RWPE2 (cell line): ENCODE results near the gene LRRC63.

ENCODE experiments used
- ATAC-seq: fragments of 200-7000 bp; cut with Tn5 transposase; 3 replicates; pipeline ENCODE4 v1.9.1; 2021; ENCODE audit warnings: low read depth
- DNase-seq: peaks from one replicate; pipeline ENCODE4 v3.0.0-alpha.2; 2020; ENCODE audit warnings: low spot score
- H3K27ac ChIP-seq: fragments of 450-650 bp; 2 replicates; pipeline ENCODE4 v1.5.1; 2017; ENCODE audit warnings: mild to moderate bottlenecking; ENCODE audit not compliant: poor library complexity, severe bottlenecking
- H3K27me3 ChIP-seq: fragments of 250-450 bp; sonication (Bioruptor Pico); 2 replicates; pipeline ENCODE4 v1.5.1; 2021; ENCODE audit warnings: mild to moderate bottlenecking, moderate library complexity; ENCODE audit not compliant: insufficient read depth, poor library complexity, severe bottlenecking
- H3K36me3 ChIP-seq: fragments of 250-450 bp; sonication (Bioruptor Pico); 2 replicates; pipeline ENCODE4 v1.5.1; 2020; ENCODE audit warnings: low read depth, mild to moderate bottlenecking, moderate library complexity
- H3K4me1 ChIP-seq: fragments of 250-450 bp; sonication (Bioruptor Pico); 2 replicates; pipeline ENCODE4 v1.5.1; 2021; ENCODE audit warnings: mild to moderate bottlenecking, moderate library complexity; ENCODE audit not compliant: insufficient read depth, poor library complexity, severe bottlenecking
- H3K4me3 ChIP-seq: fragments of 250-450 bp; sonication (Bioruptor Pico); 2 replicates; pipeline ENCODE4 v1.5.1; 2021; ENCODE audit warnings: mild to moderate bottlenecking, moderate library complexity; ENCODE audit not compliant: severe bottlenecking
- H3K9me3 ChIP-seq: fragments of 250-450 bp; sonication (Bioruptor Pico); 2 replicates; pipeline ENCODE4 v1.5.1; 2021; ENCODE audit warnings: mild to moderate bottlenecking, moderate library complexity; ENCODE audit not compliant: severe bottlenecking
- TF ChIP-seq, protein P1 (sequence below): fragments of 450-650 bp; IDR thresholded peaks from one replicate; pipeline ENCODE4 v1.5.1; 2017; ENCODE audit warnings: mild to moderate bottlenecking, moderate library complexity; ENCODE audit not compliant: poor library complexity, severe bottlenecking

The LRRC63 gene

DNA sequence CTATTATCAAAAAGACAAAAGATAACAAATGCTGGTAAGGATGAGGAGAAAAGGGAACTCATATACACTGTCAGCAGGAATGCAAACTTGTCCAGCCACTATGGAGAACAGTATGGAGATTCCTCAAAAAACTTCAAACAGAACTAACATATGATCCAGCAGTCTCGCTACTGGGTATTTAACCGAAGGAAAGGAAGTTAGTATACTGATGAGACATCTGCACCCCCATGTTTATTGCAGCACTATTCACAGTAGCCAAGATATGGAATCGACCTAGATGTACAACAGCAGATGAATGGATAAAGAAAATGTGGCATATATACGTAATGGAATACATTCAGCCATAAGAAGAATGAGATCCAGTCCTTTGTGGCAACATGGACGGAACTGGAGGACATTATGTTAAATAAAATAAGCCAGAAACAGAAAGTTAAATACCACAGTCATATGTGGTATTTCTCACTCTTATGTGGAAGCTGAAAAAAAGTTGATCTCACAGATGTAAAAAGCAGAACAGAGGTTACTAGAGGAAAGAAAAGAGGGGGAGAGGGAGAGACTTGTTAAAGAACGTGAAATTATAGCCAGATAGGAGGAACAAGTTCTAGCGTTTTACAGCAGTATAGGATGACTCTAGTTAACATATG is 92.1 kb downstream of the LRRC63 start:
- no peak for DNase-seq
- H3K27ac ChIP-seq: no peak overlapping the region

DNA sequence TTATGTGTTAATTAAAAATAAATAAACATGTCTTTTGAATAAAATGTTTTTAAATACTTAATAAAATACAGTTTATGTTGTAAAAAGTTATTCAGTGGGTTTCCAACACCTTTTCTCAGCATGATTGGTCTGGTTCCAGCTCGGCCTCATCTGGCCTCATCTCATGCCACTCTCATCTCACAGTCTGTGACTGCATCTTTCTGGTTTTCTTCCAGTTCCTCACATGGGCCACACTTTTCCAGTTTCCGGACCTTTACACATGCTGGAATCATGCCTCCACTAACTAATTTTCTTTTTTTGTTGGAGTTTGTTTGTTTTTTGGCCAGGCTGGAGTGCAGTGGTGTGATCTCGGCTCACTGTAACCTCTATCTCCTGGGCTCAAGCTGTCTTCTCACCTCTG is 92.8 kb downstream of the LRRC63 start:
- Histone ChIP-seq H3K27me3 (no peaks in the 10 kb centered on the region), H3K4me1 (no peaks in the 10 kb centered on the region), H3K4me3 (no peak overlapping the region), H3K9me3 (peaks cover 3% of the 10 kb centered on the region), H3K27ac (no peak overlapping the region), H3K36me3 (no peaks in the 10 kb centered on the region)
- ATAC-seq: no peak
- TF ChIP-seq, protein P1, sequence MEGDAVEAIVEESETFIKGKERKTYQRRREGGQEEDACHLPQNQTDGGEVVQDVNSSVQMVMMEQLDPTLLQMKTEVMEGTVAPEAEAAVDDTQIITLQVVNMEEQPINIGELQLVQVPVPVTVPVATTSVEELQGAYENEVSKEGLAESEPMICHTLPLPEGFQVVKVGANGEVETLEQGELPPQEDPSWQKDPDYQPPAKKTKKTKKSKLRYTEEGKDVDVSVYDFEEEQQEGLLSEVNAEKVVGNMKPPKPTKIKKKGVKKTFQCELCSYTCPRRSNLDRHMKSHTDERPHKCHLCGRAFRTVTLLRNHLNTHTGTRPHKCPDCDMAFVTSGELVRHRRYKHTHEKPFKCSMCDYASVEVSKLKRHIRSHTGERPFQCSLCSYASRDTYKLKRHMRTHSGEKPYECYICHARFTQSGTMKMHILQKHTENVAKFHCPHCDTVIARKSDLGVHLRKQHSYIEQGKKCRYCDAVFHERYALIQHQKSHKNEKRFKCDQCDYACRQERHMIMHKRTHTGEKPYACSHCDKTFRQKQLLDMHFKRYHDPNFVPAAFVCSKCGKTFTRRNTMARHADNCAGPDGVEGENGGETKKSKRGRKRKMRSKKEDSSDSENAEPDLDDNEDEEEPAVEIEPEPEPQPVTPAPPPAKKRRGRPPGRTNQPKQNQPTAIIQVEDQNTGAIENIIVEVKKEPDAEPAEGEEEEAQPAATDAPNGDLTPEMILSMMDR: no peak
- DNase-seq: no peak

More for the DNA sequence above, 92.1 kb downstream of the LRRC63 start:
- H3K4me1 ChIP-seq: no peaks in the 10 kb centered on the region
- no peaks in the 10 kb centered on the region for H3K27me3 ChIP-seq
- H3K36me3 ChIP-seq: no peaks in the 10 kb centered on the region
- ATAC-seq: no peak
- TF ChIP-seq, protein P1: no peak
- H3K9me3 ChIP-seq: peaks cover 3% of the 10 kb centered on the region
- H3K4me3 ChIP-seq: no peak overlapping the region

DNA sequence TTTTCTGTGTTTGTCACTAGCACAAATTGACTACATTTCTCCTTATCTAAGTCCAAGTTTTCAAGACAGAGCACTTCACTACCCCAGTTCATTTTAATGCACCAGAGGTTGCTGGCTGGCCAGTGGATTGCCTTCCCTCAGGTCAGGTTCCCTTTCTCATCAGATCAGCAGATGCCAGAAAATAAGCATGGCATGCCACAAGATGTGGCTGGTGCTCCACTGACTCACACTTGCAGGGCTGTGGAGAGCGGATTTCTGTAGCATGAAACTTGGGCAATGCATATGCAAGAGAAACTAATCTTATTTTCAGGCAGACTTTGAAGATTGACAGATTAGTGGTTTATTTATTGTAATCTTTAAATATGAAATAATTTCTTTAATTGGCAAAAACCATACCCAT is 95.8 kb downstream of the LRRC63 start:
- TF ChIP-seq, protein P1: no peak
- ATAC-seq: no peak

DNA sequence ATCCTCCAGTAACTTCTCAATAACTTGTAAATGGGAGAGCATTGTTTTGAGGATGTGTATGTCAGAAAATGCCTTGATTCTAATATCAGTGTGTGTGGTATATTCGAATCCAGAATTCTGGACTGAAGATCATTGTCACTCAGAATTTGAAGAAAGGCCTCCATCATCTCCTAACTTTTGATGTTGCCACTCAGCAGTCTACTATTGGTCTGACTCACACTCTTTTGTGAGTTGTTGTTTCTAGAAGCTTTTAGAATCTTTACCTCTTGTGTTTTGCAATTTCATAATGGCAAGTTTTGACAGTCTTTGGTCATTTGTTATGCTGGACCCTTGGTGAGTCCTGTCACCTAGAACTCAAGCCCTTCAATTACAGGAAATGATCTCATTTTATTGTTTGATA is 98.3 kb downstream of the LRRC63 start:
- Histone ChIP-seq H3K4me3 (no peak overlapping the region), H3K36me3 (no peaks in the 10 kb centered on the region), H3K4me1 (no peaks in the 10 kb centered on the region), H3K9me3 (no peaks in the 10 kb centered on the region), H3K27me3 (no peaks in the 10 kb centered on the region), H3K27ac (no peak overlapping the region)
- ATAC-seq: no peak
- TF ChIP-seq, protein P1: no peak
- DNase-seq: no peak

More for the DNA sequence above, 95.8 kb downstream of the LRRC63 start:
- Histone ChIP-seq H3K4me1 (no peaks in the 10 kb centered on the region), H3K4me3 (no peak overlapping the region), H3K27ac (no peak overlapping the region), H3K27me3 (no peaks in the 10 kb centered on the region), H3K36me3 (no peaks in the 10 kb centered on the region), H3K9me3 (no peaks in the 10 kb centered on the region)
- DNase-seq: no peak

DNA sequence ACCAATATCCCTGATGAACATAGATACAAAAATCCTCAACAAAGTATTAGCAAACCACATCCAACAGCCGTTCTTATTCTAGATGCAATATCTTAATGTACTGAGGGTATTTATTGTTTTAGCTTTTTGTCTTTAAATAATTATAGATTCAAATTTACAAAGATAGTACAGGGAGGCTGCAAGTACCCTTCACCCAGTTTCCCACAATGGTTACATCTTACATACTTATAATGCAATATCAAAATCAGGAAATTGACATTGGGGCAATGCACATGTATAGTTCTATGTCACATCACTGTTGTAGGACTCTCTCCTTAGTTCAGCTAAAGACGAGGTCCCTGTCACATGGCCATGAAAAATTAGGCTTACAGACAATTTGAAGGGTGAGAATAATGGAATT is 99.5 kb downstream of the LRRC63 start:
- Histone ChIP-seq H3K4me3 (no peak overlapping the region), H3K4me1 (no peaks in the 10 kb centered on the region), H3K27me3 (no peaks in the 10 kb centered on the region), H3K27ac (no peak overlapping the region), H3K9me3 (no peaks in the 10 kb centered on the region), H3K36me3 (no peaks in the 10 kb centered on the region)
- DNase-seq: no peak
- TF ChIP-seq, protein P1: no peak
- ATAC-seq: no peak
